IPS-20b (cell line): Measurements from ENCODE around the gene MAN2A1.
A peak's percentile ranks its signal among the peaks of the same experiment; 100 is the strongest.

Experiments
- H3K27ac ChIP-seq: one replicate; pipeline ENCODE4 v1.5.1; 2013; ENCODE audit warnings: low read length
- H3K27me3 ChIP-seq: 2 replicates; pipeline ENCODE4 v1.6.1; 2013; ENCODE audit warnings: mild to moderate bottlenecking, low read length, inconsistent platforms; ENCODE audit not compliant: insufficient read depth
- H3K36me3 ChIP-seq: 2 replicates; pipeline ENCODE4 v1.6.1; 2013; ENCODE audit warnings: low read depth, mild to moderate bottlenecking, inconsistent platforms, low read length, moderate library complexity; ENCODE audit not compliant: insufficient read depth
- H3K4me1 ChIP-seq: 2 replicates; pipeline ENCODE4 v1.6.1; 2013; ENCODE audit warnings: mild to moderate bottlenecking, control low read depth, inconsistent platforms, low read length, moderate library complexity; ENCODE audit not compliant: insufficient read depth
- H3K4me3 ChIP-seq: 2 replicates; pipeline ENCODE4 v1.5.1; 2013; ENCODE audit warnings: mild to moderate bottlenecking, low read length, inconsistent platforms
- H3K9ac ChIP-seq: 2 replicates; pipeline ENCODE4 v1.6.1; 2013; ENCODE audit warnings: low read depth, mild to moderate bottlenecking, inconsistent platforms, low read length, moderate library complexity
- H3K9me3 ChIP-seq: 2 replicates; pipeline ENCODE4 v1.6.1; 2013; ENCODE audit warnings: mild to moderate bottlenecking, low read depth, low read length, inconsistent platforms; ENCODE audit not compliant: insufficient read depth

The MAN2A1 gene

DNA sequence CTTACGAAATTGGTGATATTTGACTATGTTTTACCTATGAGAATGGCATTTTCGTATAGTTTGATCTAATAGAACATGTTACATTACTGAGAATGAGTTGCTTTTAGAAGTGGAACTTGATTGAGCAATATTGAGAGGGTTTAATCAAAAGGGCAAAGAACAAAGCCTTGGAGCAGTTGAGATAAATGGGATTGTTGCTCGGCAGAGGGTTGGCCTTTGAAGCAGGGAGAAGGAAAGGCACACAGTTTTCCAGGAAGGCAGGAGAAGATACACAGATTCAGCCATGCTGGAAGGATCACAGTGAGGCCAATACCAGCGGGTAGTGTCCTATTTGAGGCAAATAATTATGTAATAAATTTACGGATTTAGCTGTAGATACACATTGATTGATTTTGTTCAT, 19.5 kb downstream of the MAN2A1 start:
- H3K4me3 ChIP-seq = no peak overlapping the region
- peaks cover 19% of the 10 kb centered on the region; the same call in 1 of the 2 replicates for H3K4me1 ChIP-seq
- no peak overlapping the region for H3K9ac ChIP-seq
- H3K9me3 ChIP-seq = no peaks in the 10 kb centered on the region
- no peak overlapping the region for H3K27ac ChIP-seq
- H3K27me3 ChIP-seq = no peaks in the 10 kb centered on the region
- peaks cover 8% of the 10 kb centered on the region; the same call in 1 of the 2 replicates for H3K36me3 ChIP-seq

DNA sequence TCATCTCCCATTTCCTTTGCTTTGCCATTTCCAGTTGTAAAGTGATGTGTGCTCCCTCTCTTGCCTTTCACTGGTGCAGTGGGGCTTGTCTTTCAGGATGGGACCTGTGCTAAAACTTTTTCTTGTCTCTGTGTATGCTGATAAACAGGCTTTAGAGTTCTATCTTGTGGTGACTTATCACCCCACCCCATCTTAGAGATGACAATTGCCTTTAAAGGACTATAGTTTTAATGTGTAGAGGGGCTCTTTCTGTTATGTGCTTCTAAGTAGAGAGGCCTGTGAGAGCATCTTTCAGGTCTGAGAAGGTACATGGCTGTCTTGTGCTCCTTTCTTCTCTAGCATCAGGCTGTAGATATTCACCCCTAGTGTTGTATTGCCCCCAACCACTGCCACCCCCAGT, 21.9 kb downstream of the MAN2A1 start:
- no peaks in the 10 kb centered on the region for H3K27me3 ChIP-seq
- peaks cover 15% of the 10 kb centered on the region for H3K36me3 ChIP-seq
- H3K9me3 ChIP-seq = no peaks in the 10 kb centered on the region; the same call in 1 of the 2 replicates
- no peak overlapping the region for H3K9ac ChIP-seq
- 0 out of 2 replicates have a peak, but pooled peaks cover 4% of the 10 kb centered on the region for H3K4me1 ChIP-seq
- H3K27ac ChIP-seq = no peak overlapping the region
- no peak overlapping the region for H3K4me3 ChIP-seq

DNA sequence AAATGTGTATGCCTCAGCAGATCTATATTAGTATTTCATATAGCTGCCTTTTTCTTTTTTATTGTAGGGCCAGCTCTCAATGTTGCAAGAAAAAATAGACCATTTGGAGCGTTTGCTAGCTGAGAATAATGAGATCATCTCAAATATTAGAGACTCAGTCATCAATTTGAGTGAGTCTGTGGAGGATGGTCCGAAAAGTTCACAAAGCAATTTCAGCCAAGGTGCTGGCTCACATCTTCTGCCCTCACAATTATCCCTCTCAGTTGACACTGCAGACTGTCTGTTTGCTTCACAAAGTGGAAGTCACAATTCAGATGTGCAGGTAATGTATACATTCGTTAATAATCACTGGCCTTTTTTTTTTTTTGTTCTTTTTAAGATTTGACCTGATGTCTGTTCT, 23.7 kb downstream of the MAN2A1 start:
- no peak overlapping the region for H3K27ac ChIP-seq
- no peak overlapping the region for H3K9ac ChIP-seq
- H3K9me3 ChIP-seq = no peaks in the 10 kb centered on the region; the same call in 1 of the 2 replicates
- H3K36me3 ChIP-seq = peaks cover 25% of the 10 kb centered on the region
- 0 out of 2 replicates have a peak, but pooled peaks cover 4% of the 10 kb centered on the region for H3K4me1 ChIP-seq
- H3K4me3 ChIP-seq = no peak overlapping the region
- no peaks in the 10 kb centered on the region for H3K27me3 ChIP-seq

DNA sequence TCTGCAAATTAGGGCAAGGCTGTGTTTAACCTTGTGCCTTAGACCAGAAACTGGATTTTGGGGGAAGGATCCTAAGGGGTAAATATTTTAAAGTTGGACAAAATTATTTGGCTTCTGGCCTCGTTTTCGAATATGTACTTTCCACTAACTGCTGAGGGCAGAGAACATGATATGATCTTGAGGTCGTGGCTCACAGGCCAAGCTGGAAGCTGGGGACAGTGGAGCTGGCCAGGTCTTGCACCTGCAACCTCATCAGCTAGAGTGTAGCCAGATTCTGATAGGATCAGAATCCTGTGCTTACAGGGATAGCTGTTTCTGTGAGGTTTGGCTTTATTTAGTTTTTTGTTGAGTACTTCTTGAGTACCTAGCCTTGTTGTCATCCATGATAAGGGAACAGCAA, 24.9 kb downstream of the MAN2A1 start:
- no peak overlapping the region for H3K4me3 ChIP-seq
- no peaks in the 10 kb centered on the region; the same call in 1 of the 2 replicates for H3K9me3 ChIP-seq
- no peak overlapping the region for H3K27ac ChIP-seq
- peaks cover 34% of the 10 kb centered on the region for H3K36me3 ChIP-seq
- no peak overlapping the region for H3K9ac ChIP-seq
- 0 out of 2 replicates have a peak, but pooled peaks cover 4% of the 10 kb centered on the region for H3K4me1 ChIP-seq
- no peaks in the 10 kb centered on the region for H3K27me3 ChIP-seq

DNA sequence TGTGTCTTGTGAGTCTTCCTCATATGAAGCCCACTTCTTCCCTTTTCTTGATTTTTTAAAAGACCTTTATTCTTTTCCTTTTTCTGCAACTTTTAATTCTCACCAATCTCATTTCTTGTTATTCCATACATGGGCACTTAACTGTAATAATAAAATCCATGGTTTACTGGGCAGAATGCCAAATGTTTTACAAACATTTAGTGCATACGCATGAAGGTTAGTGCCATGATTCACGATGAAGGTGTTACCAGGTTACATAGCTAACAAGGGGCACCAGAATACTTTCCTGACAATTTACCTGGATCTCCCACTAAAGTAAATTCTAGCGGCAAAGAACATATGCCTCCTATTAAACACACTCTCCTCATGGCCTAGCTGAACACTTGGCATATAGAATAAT, 28.5 kb downstream of the MAN2A1 start:
- Histone ChIP-seq H3K9me3 (no peaks in the 10 kb centered on the region; the same call in 1 of the 2 replicates), H3K4me1 (0 out of 2 replicates have a peak, but pooled peaks cover 4% of the 10 kb centered on the region), H3K36me3 (peaks cover 48% of the 10 kb centered on the region), H3K4me3 (no peak overlapping the region), H3K9ac (no peak overlapping the region), H3K27ac (no peak overlapping the region), H3K27me3 (no peaks in the 10 kb centered on the region)

DNA sequence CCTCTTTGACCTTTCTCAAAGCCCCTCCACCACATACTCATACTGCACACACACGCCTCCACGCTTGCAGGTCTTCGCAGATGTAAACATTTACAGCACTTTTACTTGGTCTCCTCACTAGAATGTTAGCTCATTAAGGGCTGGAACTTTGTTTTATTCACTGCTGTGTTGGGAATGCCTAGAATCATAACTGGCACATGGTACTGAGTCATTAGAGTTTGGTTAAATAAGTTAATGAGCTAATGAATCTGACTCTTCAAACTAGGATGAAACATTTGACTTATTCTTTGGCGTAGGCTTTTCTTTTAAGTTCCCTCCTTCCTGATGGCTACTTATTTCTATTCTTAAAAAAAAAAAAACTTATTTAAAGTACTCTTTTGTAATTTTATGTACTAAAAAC, 28.9 kb downstream of the MAN2A1 start:
- Histone ChIP-seq H3K4me1 (0 out of 2 replicates have a peak, but pooled peaks cover 4% of the 10 kb centered on the region), H3K27me3 (no peaks in the 10 kb centered on the region), H3K36me3 (peaks cover 51% of the 10 kb centered on the region), H3K4me3 (no peak overlapping the region), H3K27ac (no peak overlapping the region), H3K9me3 (no peaks in the 10 kb centered on the region; the same call in 1 of the 2 replicates), H3K9ac (no peak overlapping the region)

DNA sequence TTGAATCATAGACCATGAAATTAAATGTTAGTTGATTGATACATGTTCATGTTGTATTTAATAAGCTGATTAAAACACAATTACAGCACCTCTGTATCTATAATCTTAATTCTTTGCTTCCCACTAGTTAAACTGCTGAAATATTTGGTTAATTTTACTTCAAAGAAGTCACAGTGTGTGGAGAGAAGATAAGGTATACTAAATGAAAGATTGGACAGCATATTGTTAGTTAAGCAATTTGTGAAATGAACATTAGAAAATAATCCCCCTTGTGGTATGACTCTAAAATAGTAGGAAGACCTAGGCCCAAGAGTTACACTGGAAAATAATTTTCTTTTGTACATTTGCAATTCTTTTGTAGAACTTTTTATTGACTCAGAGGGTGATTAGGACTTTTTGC, 30.3 kb downstream of the MAN2A1 start:
- H3K27me3 ChIP-seq = no peaks in the 10 kb centered on the region
- H3K4me1 ChIP-seq = 0 out of 2 replicates have a peak, but pooled peaks cover 4% of the 10 kb centered on the region
- H3K4me3 ChIP-seq = no peak overlapping the region
- H3K9ac ChIP-seq = no peak overlapping the region
- H3K9me3 ChIP-seq = no peaks in the 10 kb centered on the region
- H3K27ac ChIP-seq = no peak overlapping the region
- H3K36me3 ChIP-seq = peaks cover 51% of the 10 kb centered on the region

DNA sequence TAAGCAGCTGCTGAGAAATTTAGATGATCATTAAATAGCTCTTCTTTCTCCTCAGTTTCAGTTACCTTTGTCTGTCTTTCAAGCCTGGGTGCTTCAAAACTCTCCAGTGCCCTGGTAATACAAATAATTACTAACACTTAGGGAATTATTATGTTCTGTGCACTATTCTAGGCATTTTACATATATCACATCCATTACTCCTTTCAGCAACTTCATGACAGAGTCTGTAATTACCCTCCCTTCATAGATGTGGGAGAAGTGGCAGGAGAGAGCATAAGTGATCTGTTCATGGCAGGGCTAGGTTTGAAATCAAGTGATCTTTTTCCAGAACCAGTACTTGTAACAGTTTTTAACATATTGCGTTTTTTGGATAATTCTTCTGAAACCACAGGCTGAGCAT, 32.0 kb downstream of the MAN2A1 start:
- Histone ChIP-seq H3K27me3 (no peaks in the 10 kb centered on the region), H3K36me3 (peaks cover 43% of the 10 kb centered on the region)

DNA sequence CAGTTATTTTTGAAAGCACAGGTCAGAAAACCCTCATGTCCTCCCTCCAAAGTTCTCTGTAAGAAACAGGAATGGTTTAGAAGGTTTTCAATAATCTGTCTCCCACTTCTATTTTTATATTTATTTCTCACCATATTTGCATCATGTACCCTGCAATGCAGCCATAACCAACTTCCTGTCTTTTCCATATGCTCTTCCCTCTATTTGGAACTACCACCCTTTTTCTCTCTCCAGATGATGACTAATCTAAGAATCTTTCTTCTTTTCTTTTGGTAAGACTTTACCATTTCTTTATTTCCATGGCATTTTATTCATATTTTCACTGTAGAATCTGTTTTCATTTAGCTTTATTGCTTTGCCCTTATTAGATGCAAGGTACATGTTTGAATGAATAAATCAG, 33.9 kb downstream of the MAN2A1 start:
- H3K4me1 ChIP-seq = no peaks in the 10 kb centered on the region
- H3K27me3 ChIP-seq = no peaks in the 10 kb centered on the region
- peaks cover 27% of the 10 kb centered on the region for H3K36me3 ChIP-seq
- H3K9ac ChIP-seq = no peak overlapping the region
- no peak overlapping the region for H3K4me3 ChIP-seq
- no peaks in the 10 kb centered on the region for H3K9me3 ChIP-seq
- H3K27ac ChIP-seq = no peak overlapping the region

More for the DNA sequence above, 32.0 kb downstream of the MAN2A1 start:
- H3K27ac ChIP-seq = no peak overlapping the region
- no peaks in the 10 kb centered on the region for H3K9me3 ChIP-seq
- H3K4me1 ChIP-seq = no peaks in the 10 kb centered on the region
- no peak overlapping the region for H3K4me3 ChIP-seq
- H3K9ac ChIP-seq = no peak overlapping the region

DNA sequence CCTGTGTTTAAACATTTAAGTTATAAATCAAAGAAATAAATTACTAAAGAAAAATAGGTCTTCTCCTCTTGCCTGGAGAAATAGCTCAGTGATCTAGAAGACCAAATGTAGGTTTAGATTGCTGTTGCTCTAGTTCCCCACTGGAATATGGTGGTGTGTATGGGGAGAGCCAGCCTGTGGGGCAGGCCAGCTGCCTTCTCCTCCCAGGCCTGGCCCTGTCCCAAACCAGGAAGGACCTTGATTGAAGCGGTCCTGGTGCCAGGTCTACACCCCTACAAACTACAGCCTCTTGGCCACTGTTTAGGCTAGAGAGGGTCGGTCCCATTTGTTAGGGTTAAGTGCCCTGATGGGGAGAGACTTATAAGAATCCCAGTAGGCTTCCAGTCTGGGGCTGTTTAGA, 35.4 kb downstream of the MAN2A1 start:
- no peaks in the 10 kb centered on the region for H3K27me3 ChIP-seq
- H3K4me3 ChIP-seq = no peak overlapping the region
- H3K27ac ChIP-seq = no peak overlapping the region
- H3K4me1 ChIP-seq = no peaks in the 10 kb centered on the region
- no peaks in the 10 kb centered on the region for H3K9me3 ChIP-seq
- H3K36me3 ChIP-seq = peaks cover 18% of the 10 kb centered on the region; the same call in 1 of the 2 replicates
- H3K9ac ChIP-seq = no peak overlapping the region

DNA sequence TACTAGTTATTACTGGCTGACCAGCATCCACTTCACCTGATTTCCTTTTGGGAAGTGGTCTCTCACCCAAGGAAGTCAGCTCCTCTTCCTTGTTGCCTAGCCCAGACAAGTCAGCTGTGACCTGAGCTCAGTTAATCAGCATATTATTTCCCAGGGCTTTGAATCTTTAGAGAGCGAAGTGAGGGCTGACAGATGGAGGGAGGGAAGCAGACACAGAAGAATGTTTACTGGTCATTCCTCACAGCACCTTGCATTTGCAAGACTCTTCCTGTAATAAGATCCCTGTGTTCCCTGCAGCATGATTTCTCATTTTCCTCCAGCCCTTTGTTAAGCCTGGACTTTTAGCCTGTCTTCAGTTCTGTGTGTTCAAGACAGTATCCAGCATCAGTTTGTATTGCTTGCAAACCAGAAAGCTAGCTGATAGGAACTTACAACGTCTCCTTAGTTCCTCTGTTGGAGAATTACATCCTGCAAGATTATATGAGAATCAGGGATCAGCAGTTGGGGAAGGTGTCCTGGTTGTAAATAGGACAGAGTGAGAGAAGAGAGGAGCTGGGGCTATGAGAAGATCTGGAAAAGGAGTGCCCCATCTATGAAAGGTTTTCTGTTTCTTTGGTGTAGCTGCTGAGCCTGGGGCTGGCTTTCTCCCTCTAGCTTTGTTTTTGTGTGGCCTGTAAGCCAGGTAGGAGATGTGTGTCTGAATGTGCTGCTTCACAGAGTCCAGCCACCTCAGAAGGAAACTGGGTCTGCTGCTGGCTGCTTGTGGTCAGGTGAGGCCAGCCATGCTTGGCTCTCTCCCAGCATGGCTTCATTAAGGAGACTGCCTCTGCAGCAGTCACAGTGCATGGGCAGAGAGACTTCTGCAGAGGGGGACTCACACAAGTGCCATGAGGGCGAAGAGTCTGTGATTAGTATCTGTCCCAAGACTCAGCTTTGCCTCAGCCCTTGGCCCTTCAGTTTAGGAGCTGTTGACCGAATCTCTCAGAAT, 50.3 kb downstream of the MAN2A1 start:
- Histone ChIP-seq H3K4me3 (peak overlapping the region; percentile 62), H3K27me3 (no peaks in the 10 kb centered on the region), H3K27ac (peak overlapping the region; percentile 99), H3K4me1 (peaks cover 65% of the 10 kb centered on the region), H3K36me3 (no peaks in the 10 kb centered on the region; the same call in 1 of the 2 replicates), H3K9me3 (no peaks in the 10 kb centered on the region), H3K9ac (peak overlapping the region; percentile 85)

DNA sequence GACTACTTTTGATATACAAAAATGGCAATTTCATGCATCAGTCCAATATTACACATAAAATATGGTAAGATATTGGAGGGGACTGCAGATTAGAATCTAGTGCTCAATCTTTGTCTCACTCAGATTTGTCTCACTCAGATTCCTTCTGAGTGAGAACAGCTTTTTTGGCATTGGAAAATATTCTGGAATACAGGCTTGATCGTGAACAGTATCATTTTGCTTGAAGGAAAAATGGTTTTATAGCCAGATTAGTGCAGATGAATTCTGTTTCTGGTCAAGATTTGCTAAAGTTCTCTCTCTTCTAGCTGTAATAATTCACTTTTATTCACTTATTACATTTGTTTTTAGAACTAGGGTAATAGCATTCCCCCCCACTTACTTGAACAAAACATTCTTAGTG, 51.2 kb downstream of the MAN2A1 start:
- Histone ChIP-seq H3K27ac (no peak overlapping the region), H3K9me3 (no peaks in the 10 kb centered on the region), H3K4me3 (peak overlapping the region; percentile 62), H3K9ac (peak overlapping the region; percentile 85; the same call in 1 of the 2 replicates), H3K4me1 (peaks cover 65% of the 10 kb centered on the region), H3K27me3 (no peaks in the 10 kb centered on the region), H3K36me3 (no peaks in the 10 kb centered on the region)
